Sigmoid colon (tissue), 7 donors: ENCODE results near the gene XRCC5. TPM values are rescaled to one million over a fixed set of nuclear protein-coding genes. Genes with fewer than 3 reads are reported as not detected.

Source experiments
- DNase-seq: peaks from one replicate; pipeline ENCODE4 v3.0.0-alpha.2; 2019
- H3K27ac ChIP-seq, 4 donors: fragments of 200-600 bp; sonication (generic); one replicate each; pipeline ENCODE4 v1.5.1; 2016 to 2019; ENCODE audit warnings: mild to moderate bottlenecking in 1 of 4
- H3K27me3 ChIP-seq, 3 donors: fragments of 200-600 bp; sonication (generic); one replicate each; pipeline ENCODE4 v1.5.1; 2019; ENCODE audit warnings: mild to moderate bottlenecking in 1 of 3
- H3K36me3 ChIP-seq, 4 donors: fragments of 200-600 bp; sonication (generic); one replicate each; pipeline ENCODE4 v1.5.1; 2016 to 2019
- H3K4me1 ChIP-seq, 4 donors: fragments of 200-600 bp; sonication (generic); one replicate each; pipeline ENCODE4 v1.5.1; 2017 to 2019
- H3K4me3 ChIP-seq, 4 donors: fragments of 200-600 bp; sonication (generic); one replicate each; pipeline ENCODE4 v1.5.1; 2017 to 2019; ENCODE audit warnings: mild to moderate bottlenecking in 2 of 4, moderate library complexity in 1 of 4
- H3K9me3 ChIP-seq, 4 donors: fragments of 200-600 bp in 3 of 4; sonication (generic) in 3 of 4; one replicate each; pipeline versions ENCODE4 v1.5.1 to v1.6.1; 2013 to 2019
- EP300 ChIP-seq, 4 donors: sonication (generic); formaldehyde crosslinking; IDR thresholded peaks; one replicate each; pipeline ENCODE4 v1.6.1; 2017; ENCODE audit warnings: antibody characterized with exemption in 4 of 4
- POLR2A ChIP-seq, 2 donors: fragments of 450-650 bp; IDR thresholded peaks; one replicate each; pipeline ENCODE4 v1.6.1; 2016; ENCODE audit warnings: antibody characterized with exemption in 2 of 2, mild to moderate bottlenecking in 2 of 2, moderate library complexity in 2 of 2
- POLR2AphosphoS5 ChIP-seq, 4 donors: sonication (generic); formaldehyde crosslinking; IDR thresholded peaks; one replicate each; pipeline ENCODE4 v1.6.1; 2017; ENCODE audit warnings: antibody characterized with exemption in 4 of 4
- WGBS, 2 donors: extraction: QIAGEN DNeasy Blood & Tissue Kit; methylation state at CpG; one replicate each; pipeline ENCODE4 v1.1.7; 2013; 5-methylcytosine and 5-hydroxymethylcytosine counted together
- intact Hi-C: fragments of 100-400 bp; cut with DNase I; formaldehyde crosslinking; loops from one replicate; pipeline ENCODE4 v1.15.1; 2023
- polyA plus RNA-seq, 3 donors: library from polyadenylated mRNA; stranded (reverse); fragments of 200-250 nt; gene quantifications; one replicate each; pipeline ENCODE4 v1.2.3, GENCODE V29; 2013
- total RNA-seq, 4 donors: library from RNA; depleted of rRNA; stranded (reverse); fragments of >200 nt; gene quantifications; one replicate each; pipeline ENCODE4 v1.1.0, GENCODE V29; 2016
- TF ChIP-seq, protein P1 (sequence below), 4 experiments: fragments of 450-650 bp in 3 of 4; fragments of 200-600 bp in 1 of 4; IDR thresholded peaks; one replicate each; pipeline ENCODE4 v1.5.1; 2016 to 2019; ENCODE audit warnings: antibody characterized with exemption in 4 of 4, mild to moderate bottlenecking in 3 of 4, moderate library complexity in 2 of 4
- donor health status: healthy with polysubstance abuse.
- donor health status: Bipolar disorder and iron deficiency.
- donor health status: healthy.

Gene XRCC5
- total and polyA plus RNA-seq, 7 donors, result 70.3 to 152 (median 111) TPM

DNA sequence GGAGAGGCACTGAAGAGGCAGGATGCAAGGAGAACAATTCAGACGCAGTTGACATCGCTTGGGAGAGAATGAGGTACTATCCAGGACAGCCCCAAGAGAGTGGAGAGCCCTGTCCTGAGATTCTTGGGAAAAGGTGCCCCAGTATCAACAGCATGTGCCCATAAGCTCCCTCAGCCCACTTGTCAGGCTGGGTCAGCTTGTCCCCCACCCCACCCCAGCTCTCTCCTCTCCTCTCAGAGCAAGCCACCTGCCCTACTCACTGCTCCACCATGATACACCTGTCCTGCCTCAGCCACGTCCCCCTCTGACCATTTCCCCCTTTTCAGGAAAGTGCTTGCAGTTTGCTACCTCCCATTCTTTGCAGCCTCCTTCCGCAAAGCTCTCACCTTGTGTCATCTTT is 111.8 kb downstream of the XRCC5 start:
- no peaks in the 10 kb centered on the region for H3K36me3 ChIP-seq
- H3K4me1 ChIP-seq, result no peaks in the 10 kb centered on the region
- no peak overlapping the region for H3K27ac ChIP-seq
- DNase-seq, result no peak
- H3K9me3 ChIP-seq, result no peaks in the 10 kb centered on the region
- WGBS, 2 donors, result 88 to 92% methylated on average over 4 of the region's 4 CpGs
- TF ChIP-seq POLR2AphosphoS5 (IDR thresholded peaks at IDR 0.05) (no peak), POLR2A (IDR thresholded peaks at IDR 0.05) (no peak), EP300 (IDR thresholded peaks at IDR 0.05) (no peak)
- TF ChIP-seq, protein P1, sequence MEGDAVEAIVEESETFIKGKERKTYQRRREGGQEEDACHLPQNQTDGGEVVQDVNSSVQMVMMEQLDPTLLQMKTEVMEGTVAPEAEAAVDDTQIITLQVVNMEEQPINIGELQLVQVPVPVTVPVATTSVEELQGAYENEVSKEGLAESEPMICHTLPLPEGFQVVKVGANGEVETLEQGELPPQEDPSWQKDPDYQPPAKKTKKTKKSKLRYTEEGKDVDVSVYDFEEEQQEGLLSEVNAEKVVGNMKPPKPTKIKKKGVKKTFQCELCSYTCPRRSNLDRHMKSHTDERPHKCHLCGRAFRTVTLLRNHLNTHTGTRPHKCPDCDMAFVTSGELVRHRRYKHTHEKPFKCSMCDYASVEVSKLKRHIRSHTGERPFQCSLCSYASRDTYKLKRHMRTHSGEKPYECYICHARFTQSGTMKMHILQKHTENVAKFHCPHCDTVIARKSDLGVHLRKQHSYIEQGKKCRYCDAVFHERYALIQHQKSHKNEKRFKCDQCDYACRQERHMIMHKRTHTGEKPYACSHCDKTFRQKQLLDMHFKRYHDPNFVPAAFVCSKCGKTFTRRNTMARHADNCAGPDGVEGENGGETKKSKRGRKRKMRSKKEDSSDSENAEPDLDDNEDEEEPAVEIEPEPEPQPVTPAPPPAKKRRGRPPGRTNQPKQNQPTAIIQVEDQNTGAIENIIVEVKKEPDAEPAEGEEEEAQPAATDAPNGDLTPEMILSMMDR (IDR thresholded peaks at IDR 0.05), result no peak
- H3K4me3 ChIP-seq, result no peak overlapping the region
- intact Hi-C loops, result no loop called here
- no peaks in the 10 kb centered on the region for H3K27me3 ChIP-seq

DNA sequence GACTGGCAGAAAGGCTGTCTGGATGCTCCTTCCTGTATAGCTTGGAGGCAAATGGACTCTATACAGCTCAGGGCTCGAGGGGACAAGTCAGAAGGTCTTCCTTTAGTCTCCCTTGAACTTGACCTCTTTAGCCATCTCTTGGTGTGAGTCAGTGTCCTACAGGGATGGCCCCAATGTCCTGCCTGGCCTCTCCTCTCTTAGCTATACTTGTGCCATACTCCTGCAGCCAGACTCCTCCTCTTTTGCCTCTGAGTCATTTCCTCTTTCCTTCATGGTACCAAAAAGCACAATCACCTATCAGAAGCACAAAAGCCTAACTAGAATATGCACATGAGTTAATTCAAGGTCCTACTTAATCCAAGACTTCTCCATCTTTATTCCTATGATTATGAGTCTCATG is 112.7 kb downstream of the XRCC5 start:
- Histone ChIP-seq H3K9me3 (no peaks in the 10 kb centered on the region), H3K36me3 (no peaks in the 10 kb centered on the region), H3K4me1 (no peaks in the 10 kb centered on the region), H3K27ac (no peak overlapping the region), H3K4me3 (no peak overlapping the region), H3K27me3 (no peaks in the 10 kb centered on the region)
- intact Hi-C loops, result no loop called here
- TF ChIP-seq EP300 (IDR thresholded peaks at IDR 0.05) (no peak), POLR2A (IDR thresholded peaks at IDR 0.05) (no peak), POLR2AphosphoS5 (IDR thresholded peaks at IDR 0.05) (no peak)
- TF ChIP-seq, protein P1 (IDR thresholded peaks at IDR 0.05), result no peak
- WGBS, 2 donors, result 67 to 72% methylated on average over 1 of the region's 1 CpG
- DNase-seq, result no peak

DNA sequence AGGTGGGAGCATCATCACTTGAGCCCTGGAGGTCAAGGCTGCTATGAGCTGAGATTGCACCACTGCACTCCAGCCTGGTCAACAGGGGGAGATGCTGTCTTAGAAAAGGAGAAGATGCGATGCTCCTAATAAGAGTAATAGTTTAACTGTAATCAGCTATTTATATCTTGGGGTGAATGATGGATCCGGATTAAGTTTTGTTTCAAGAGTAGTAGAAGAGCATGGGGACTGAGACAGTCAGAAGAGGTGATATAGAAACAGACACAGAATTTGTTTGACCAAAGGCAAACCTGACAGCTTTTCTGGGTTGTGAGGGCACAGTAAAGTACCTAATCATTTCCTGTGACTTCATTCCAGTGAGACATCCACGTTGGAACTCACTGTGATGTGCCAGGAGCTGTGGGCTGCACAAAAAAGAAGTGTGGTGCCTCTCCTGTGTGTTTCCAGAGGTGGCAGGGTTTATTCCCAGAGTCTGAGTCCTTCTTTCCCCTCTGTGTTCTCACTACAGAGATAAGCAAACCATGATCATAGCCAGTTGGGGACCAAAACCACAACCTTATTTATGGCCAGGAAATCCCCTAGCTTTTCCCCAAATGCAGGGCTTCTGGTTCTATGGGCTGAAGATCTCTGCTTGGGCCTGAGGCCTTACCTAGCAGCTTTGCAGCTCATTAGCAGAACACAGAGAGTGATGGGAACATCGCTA is 113.7 kb downstream of the XRCC5 start:
- DNase-seq, result no peak
- H3K27ac ChIP-seq, result no peak overlapping the region
- H3K36me3 ChIP-seq, result no peaks in the 10 kb centered on the region
- H3K4me1 ChIP-seq, result no peaks in the 10 kb centered on the region
- WGBS, 2 donors, result 56 to 62% methylated on average over 4 of the region's 4 CpGs
- intact Hi-C loops, result no loop called here
- H3K4me3 ChIP-seq, result no peak overlapping the region
- H3K9me3 ChIP-seq, result no peaks in the 10 kb centered on the region
- no peaks in the 10 kb centered on the region for H3K27me3 ChIP-seq
- TF ChIP-seq POLR2A (IDR thresholded peaks at IDR 0.05) (no peak), EP300 (IDR thresholded peaks at IDR 0.05) (no peak), POLR2AphosphoS5 (IDR thresholded peaks at IDR 0.05) (no peak)
- TF ChIP-seq, protein P1 (IDR thresholded peaks at IDR 0.05), result no peak

DNA sequence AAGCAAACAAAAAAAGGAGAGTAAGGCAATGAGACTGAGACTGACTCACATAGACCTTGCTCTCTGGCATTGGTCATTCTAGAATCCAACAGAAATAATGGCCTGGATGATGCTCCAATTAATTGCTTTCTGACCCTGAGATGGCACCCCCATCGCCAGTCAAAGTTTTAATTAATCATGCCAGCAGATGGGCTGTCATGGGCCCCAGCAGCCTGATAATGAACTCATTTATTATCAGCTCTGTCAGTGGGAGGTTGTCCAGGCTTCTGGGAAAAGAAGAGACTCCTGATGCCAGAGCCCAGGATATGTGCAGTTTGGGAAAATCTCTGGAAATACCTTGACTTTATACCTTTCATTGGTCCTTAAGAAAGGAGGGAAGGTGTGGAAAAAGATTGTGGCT is 115.2 kb downstream of the XRCC5 start:
- DNase-seq, result no peak
- no peak for TF ChIP-seq POLR2A (IDR thresholded peaks at IDR 0.05)
- WGBS, 2 donors, result 90 to 95% methylated on average over 1 of the region's 1 CpG
- Histone ChIP-seq H3K4me3 (no peak overlapping the region), H3K27ac (no peak overlapping the region), H3K9me3 (no peaks in the 10 kb centered on the region), H3K4me1 (no peaks in the 10 kb centered on the region), H3K36me3 (no peaks in the 10 kb centered on the region), H3K27me3 (no peaks in the 10 kb centered on the region)
- intact Hi-C loops, result no loop called here

DNA sequence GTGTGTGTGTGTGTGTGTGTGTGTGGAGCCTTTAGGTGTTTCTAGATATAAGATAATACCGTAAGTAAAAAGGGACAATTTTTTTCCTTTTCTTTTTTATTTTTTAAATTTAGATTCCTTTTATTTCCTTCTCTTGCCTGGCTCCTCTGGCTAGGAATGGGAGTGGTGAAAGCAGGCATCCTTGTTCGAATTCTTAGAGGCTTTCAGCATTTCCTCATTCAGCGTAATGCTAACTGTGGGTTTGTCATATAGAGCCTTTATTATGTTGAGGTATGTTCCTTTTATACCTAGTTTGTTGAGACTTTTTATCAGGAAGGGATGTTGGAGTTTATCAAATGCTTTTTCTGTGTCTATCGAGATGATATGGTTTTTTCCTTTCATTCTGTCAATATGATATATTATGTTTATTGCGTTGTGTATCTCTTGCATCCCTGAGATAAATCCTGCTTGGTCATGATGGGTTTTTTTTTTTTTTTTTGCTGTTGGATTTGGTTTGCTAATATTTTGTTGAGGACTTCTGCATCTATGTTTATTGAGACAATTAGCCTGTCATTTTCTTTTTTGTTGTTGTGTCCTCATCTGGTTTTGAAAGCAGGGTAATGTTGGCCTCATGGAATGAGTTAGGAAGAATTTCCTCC is 120.2 kb downstream of the XRCC5 start:
- intact Hi-C loops, result no loop called here
- DNase-seq, result no peak
- peaks cover 0 to 6% (median 2%) of the 10 kb centered on the region in 4 donors for H3K9me3 ChIP-seq
- H3K4me1 ChIP-seq, result no peaks in the 10 kb centered on the region
- no peaks in the 10 kb centered on the region for H3K36me3 ChIP-seq
- H3K4me3 ChIP-seq, result no peak overlapping the region
- TF ChIP-seq POLR2A (IDR thresholded peaks at IDR 0.05), result no peak
- TF ChIP-seq, protein P1 (IDR thresholded peaks at IDR 0.05), result no peak
- TF ChIP-seq POLR2AphosphoS5 (IDR thresholded peaks at IDR 0.05), result no peak
- TF ChIP-seq EP300 (IDR thresholded peaks at IDR 0.05), result no peak
- WGBS, 2 donors, result 86 to 87% methylated on average over 5 of the region's 5 CpGs
- H3K27me3 ChIP-seq, result no peaks in the 10 kb centered on the region
- H3K27ac ChIP-seq, result no peak overlapping the region
